Right lobe of liver (tissue), 4 donors: Measurements from ENCODE around the gene SPRYD3.

Experiments used
- CTCF ChIP-seq, 4 donors: fragments of 200-600 bp in 3 of 4; fragments of 450-650 bp in 1 of 4; IDR thresholded peaks; one replicate each; pipeline versions ENCODE4 v1.5.1 to v1.8.0; 2016 to 2022; ENCODE audit warnings: antibody characterized with exemption in 4 of 4, mild to moderate bottlenecking in 2 of 4
- POLR2A ChIP-seq: fragments of 450-650 bp; IDR thresholded peaks from one replicate; pipeline ENCODE4 v1.6.1; 2017; ENCODE audit warnings: antibody characterized with exemption, mild to moderate bottlenecking
- donor health status: DM: no; HTN: no; CAD: no.
- donor health status: DM: no; HTN: no; CAD: no.
- donor health status: DM: no; HTN: yes; CAD: no.

- no peak for TF ChIP-seq CTCF (IDR thresholded peaks at IDR 0.05)
- TF ChIP-seq POLR2A = no peak
These were observed 34.1 kb downstream of the SPRYD3 start for GRCh38 chr12:53044896-53045695.
